Left ventricle myocardium inferior (tissue), 1 donor: ENCODE measurements around the gene SPECC1. TPM values are rescaled to one million over a fixed set of nuclear protein-coding genes. Genes with fewer than 3 reads are reported as not detected.
"Not testable (repeated sequence)": the region's sequence is repeated elsewhere in the genome, so short reads cannot be mapped to it uniquely, and the experiment has no call there.

Source experiments
- DNase-seq: peaks from one replicate; pipeline ENCODE4 v3.0.0-alpha.2; 2020
- H3K27ac ChIP-seq: fragments of 200-600 bp; replicated peaks from 2 replicates; pipeline ENCODE4 v1.8.0; 2021
- H3K27me3 ChIP-seq: fragments of 200-600 bp; 2 replicates; pipeline ENCODE4 v1.8.0; 2021; ENCODE audit warnings: low read depth
- H3K36me3 ChIP-seq: fragments of 200-600 bp; 2 replicates; pipeline ENCODE4 v1.8.0; 2021
- H3K4me1 ChIP-seq: fragments of 200-600 bp; 2 replicates; pipeline ENCODE4 v1.8.0; 2021
- H3K4me3 ChIP-seq: fragments of 200-600 bp; 2 replicates; pipeline ENCODE4 v1.8.0; 2021; ENCODE audit warnings: mild to moderate bottlenecking, moderate library complexity
- H3K9me3 ChIP-seq: fragments of 200-600 bp; replicated peaks from 2 replicates; pipeline ENCODE4 v1.8.0; 2021
- CTCF ChIP-seq: fragments of 200-600 bp; IDR thresholded peaks from 2 replicates; pipeline ENCODE4 v1.8.0; 2021; ENCODE audit warnings: antibody characterized with exemption, mild to moderate bottlenecking, borderline replicate concordance
- intact Hi-C: fragments of 100-400 bp; cut with micrococcal nuclease; formaldehyde crosslinking; loops from one replicate; pipeline ENCODE4 v1.11.0; 2022
- total RNA-seq: library from RNA; stranded (reverse); fragmentation: NEBNext Ultra II Directional; extraction: Animal tissue kit (Norgen Biotek cat#: 25700); gene quantifications from one replicate; pipeline ENCODE4 v1.2.1, GENCODE V29; 2021
- donor health status: DM: no; HTN: yes; CAD: no; lungs with severe emphysema.

The SPECC1 gene
- total RNA-seq, 1 donor from 2014 or later, result 10.6 TPM

- no peaks in the 10 kb centered on the region for H3K4me1 ChIP-seq
- no peaks in the 10 kb centered on the region for H3K27me3 ChIP-seq
- intact Hi-C loops, result no loop called here
- TF ChIP-seq CTCF, result no peak
- no peaks in the 10 kb centered on the region for H3K36me3 ChIP-seq
- H3K9me3 ChIP-seq, result no peaks in the 10 kb centered on the region
- no peak for DNase-seq
- no peak overlapping the region for H3K27ac ChIP-seq
- H3K4me3 ChIP-seq, result no peak overlapping the region
Measured at GRCh38 chr17:20187049-20187448, 177.9 kb downstream of the SPECC1 start.

- Histone ChIP-seq H3K27me3 (no peaks in the 10 kb centered on the region), H3K36me3 (no peaks in the 10 kb centered on the region), H3K4me3 (no peak overlapping the region), H3K27ac (no peak overlapping the region), H3K4me1 (peaks cover 7% of the 10 kb centered on the region), H3K9me3 (no peaks in the 10 kb centered on the region)
- TF ChIP-seq CTCF, result no peak
- intact Hi-C loops, result no loop called here
- DNase-seq, result no peak
Measured at GRCh38 chr17:20189302-20189701, 180.1 kb downstream of the SPECC1 start.

- H3K4me1 ChIP-seq, result peaks cover 7% of the 10 kb centered on the region
Measured at GRCh38 chr17:20189979-20190378, 180.8 kb downstream of the SPECC1 start.

DNA sequence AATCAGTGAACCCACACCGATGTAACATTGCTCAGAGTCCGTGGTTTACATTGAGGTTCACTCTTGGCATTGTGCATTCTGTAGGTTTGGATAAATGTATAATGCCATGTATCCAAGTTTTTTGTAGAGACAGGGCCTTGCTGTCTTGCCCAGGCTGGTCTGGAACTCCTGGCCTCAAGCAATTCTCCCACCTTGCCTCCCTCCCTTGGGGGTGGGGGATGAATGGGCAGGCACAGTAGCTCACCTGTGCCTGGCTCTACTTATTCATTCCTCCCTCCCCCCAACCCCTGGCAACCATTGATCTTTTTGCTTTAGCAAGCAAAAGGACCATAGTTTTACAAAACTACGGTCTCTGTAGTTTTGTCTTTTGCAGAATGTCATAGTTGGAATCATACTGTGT, 181.4 kb downstream of the SPECC1 start:
- H3K4me1 ChIP-seq, result peaks cover 7% of the 10 kb centered on the region
- TF ChIP-seq CTCF, result no peak
- no peaks in the 10 kb centered on the region for H3K36me3 ChIP-seq
- no peaks in the 10 kb centered on the region for H3K27me3 ChIP-seq
- no peaks in the 10 kb centered on the region for H3K9me3 ChIP-seq
- no peak for DNase-seq
- no peak overlapping the region for H3K4me3 ChIP-seq
- intact Hi-C loops, result no loop called here
- no peak overlapping the region for H3K27ac ChIP-seq

More at GRCh38 chr17:20189979-20190378, 180.8 kb downstream of the SPECC1 start:
- H3K9me3 ChIP-seq, result no peaks in the 10 kb centered on the region
- no peak overlapping the region for H3K4me3 ChIP-seq
- H3K27me3 ChIP-seq, result no peaks in the 10 kb centered on the region
- H3K27ac ChIP-seq, result no peak overlapping the region
- intact Hi-C loops, result no loop called here
- no peak for DNase-seq
- TF ChIP-seq CTCF, result no peak
- H3K36me3 ChIP-seq, result no peaks in the 10 kb centered on the region

- no peak for TF ChIP-seq CTCF
- Histone ChIP-seq H3K9me3 (no peaks in the 10 kb centered on the region), H3K4me3 (no peak overlapping the region), H3K27me3 (no peaks in the 10 kb centered on the region), H3K4me1 (peaks cover 7% of the 10 kb centered on the region), H3K27ac (no peak overlapping the region), H3K36me3 (no peaks in the 10 kb centered on the region)
- no peak for DNase-seq
- intact Hi-C loops, result no loop called here
Measured at GRCh38 chr17:20191056-20191455, 181.9 kb downstream of the SPECC1 start.

DNA sequence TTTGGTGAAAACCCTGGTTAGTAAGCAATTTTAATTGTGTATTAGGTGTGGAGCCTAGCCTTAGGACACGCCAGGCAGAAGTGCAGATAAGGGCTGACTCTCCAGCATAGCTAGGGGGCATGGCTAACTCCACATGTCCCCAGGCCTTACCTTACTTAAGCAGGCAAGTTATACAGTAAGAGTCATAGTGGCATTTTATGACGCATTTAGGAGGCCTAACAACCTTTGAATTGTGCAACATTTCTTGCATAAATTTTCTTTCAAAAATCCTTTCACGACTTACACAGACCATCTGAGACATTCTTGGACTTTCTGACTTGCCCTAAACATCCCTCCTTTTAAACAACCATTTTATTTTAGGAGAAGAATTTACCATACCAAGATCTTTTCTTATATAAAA, 187.1 kb downstream of the SPECC1 start:
- H3K4me3 ChIP-seq, H3K27ac ChIP-seq, H3K27me3 ChIP-seq, intact Hi-C loops, H3K9me3 ChIP-seq, H3K36me3 ChIP-seq, H3K4me1 ChIP-seq, DNase-seq: not testable (repeated sequence)
